ENCODE measurements around the gene CEP44.

CEP44 gene

DNA sequence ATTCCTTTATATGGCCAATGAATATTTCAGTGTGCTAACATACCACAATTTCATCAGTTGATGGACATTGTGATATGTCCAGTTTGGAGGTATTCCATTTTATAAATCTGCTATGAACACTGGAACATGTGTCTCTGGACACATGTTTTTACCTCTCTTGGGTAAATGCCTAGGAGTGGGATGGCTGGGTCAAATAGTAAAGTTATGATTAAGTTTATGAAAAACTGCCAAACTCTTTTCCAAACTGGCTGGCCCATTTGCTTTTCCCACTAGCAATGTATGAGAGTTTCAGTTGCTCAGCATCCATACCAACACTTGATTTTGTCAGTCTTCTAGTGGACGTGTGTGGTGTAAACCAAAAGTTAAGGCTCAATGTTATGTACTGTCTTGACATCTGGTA lies 40.5 kb downstream of the CEP44 start:
- H3F3A ChIP-seq (ENCODE audit: insufficient read depth, low read length) = no peaks in the 10 kb centered on the region
- H3K9me2 ChIP-seq (replicated peaks; ENCODE audit: insufficient read depth, low read length) = no peaks in the 10 kb centered on the region
- no peaks in the 10 kb centered on the region for H3K79me2 ChIP-seq (ENCODE audit: low read length)
- DNase-seq = no peak
- no peak overlapping the region for H2AFZ ChIP-seq (ENCODE audit: low read length)
- TF ChIP-seq EZH2 (optimal IDR thresholded peaks at IDR 0.05; ENCODE audit: low read depth, low read length) (no peak), EZH2phosphoT487 (IDR thresholded peaks at IDR 0.05; ENCODE audit: low read length) (no peak)
- TF ChIP-seq, protein P1, sequence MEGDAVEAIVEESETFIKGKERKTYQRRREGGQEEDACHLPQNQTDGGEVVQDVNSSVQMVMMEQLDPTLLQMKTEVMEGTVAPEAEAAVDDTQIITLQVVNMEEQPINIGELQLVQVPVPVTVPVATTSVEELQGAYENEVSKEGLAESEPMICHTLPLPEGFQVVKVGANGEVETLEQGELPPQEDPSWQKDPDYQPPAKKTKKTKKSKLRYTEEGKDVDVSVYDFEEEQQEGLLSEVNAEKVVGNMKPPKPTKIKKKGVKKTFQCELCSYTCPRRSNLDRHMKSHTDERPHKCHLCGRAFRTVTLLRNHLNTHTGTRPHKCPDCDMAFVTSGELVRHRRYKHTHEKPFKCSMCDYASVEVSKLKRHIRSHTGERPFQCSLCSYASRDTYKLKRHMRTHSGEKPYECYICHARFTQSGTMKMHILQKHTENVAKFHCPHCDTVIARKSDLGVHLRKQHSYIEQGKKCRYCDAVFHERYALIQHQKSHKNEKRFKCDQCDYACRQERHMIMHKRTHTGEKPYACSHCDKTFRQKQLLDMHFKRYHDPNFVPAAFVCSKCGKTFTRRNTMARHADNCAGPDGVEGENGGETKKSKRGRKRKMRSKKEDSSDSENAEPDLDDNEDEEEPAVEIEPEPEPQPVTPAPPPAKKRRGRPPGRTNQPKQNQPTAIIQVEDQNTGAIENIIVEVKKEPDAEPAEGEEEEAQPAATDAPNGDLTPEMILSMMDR (IDR thresholded peaks at IDR 0.05; ENCODE audit: low read length) = no peak
- H3K27me3 ChIP-seq (replicated peaks; ENCODE audit: insufficient read depth, low read length) = no peaks in the 10 kb centered on the region
- H3K9ac ChIP-seq (ENCODE audit: low read length) = no peak overlapping the region
- H3K36me3 ChIP-seq (replicated peaks; ENCODE audit: insufficient read depth, low read length) = no peaks in the 10 kb centered on the region
- H3K4me3 ChIP-seq (ENCODE audit: low read length) = no peak overlapping the region
- no peak overlapping the region for H3K27ac ChIP-seq (ENCODE audit: low read length)
- H3K4me2 ChIP-seq (ENCODE audit: low read depth, low read length) = no peak overlapping the region
- no peaks in the 10 kb centered on the region for H3K4me1 ChIP-seq (ENCODE audit: low read length)
- no peaks in the 10 kb centered on the region for H3K9me3 ChIP-seq (replicated peaks; ENCODE audit: insufficient read depth, low read length)
- H4K20me1 ChIP-seq (ENCODE audit: insufficient read depth, low read length) = no peaks in the 10 kb centered on the region

DNA sequence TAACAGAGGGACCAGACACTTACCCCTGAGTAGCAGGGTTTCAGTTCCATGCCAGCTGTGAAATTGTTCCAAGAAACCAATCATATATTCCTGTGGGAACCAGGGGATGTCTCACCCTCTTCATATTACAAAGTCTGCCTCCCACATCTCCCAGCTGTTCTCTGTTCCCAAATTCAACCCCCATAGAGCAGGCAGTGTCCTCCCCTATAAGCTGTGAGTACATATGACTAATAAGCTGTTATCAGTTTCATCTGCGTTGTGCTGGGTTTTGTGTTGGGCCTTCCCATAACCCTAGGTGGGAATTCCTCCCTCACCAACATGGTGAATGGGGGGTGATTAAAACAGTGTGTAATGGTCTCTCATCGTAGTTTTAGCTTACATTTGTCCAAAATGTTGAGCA lies 41.0 kb downstream of the CEP44 start:
- Histone ChIP-seq H3K9me2 (replicated peaks; ENCODE audit: insufficient read depth, low read length) (no peaks in the 10 kb centered on the region), H4K20me1 (ENCODE audit: insufficient read depth, low read length) (no peaks in the 10 kb centered on the region), H3K79me2 (ENCODE audit: low read length) (no peaks in the 10 kb centered on the region), H3K4me3 (ENCODE audit: low read length) (no peak overlapping the region), H3K9me3 (replicated peaks; ENCODE audit: insufficient read depth, low read length) (no peaks in the 10 kb centered on the region), H3K36me3 (replicated peaks; ENCODE audit: insufficient read depth, low read length) (no peaks in the 10 kb centered on the region), H3K27me3 (replicated peaks; ENCODE audit: insufficient read depth, low read length) (no peaks in the 10 kb centered on the region), H2AFZ (ENCODE audit: low read length) (no peak overlapping the region), H3F3A (ENCODE audit: insufficient read depth, low read length) (no peaks in the 10 kb centered on the region), H3K4me2 (ENCODE audit: low read depth, low read length) (no peak overlapping the region), H3K27ac (ENCODE audit: low read length) (no peak overlapping the region), H3K4me1 (ENCODE audit: low read length) (no peaks in the 10 kb centered on the region), H3K9ac (ENCODE audit: low read length) (no peak overlapping the region)
- TF ChIP-seq EZH2 (optimal IDR thresholded peaks at IDR 0.05; ENCODE audit: low read depth, low read length) (no peak), EZH2phosphoT487 (IDR thresholded peaks at IDR 0.05; ENCODE audit: low read length) (no peak)
- TF ChIP-seq, protein P1 (IDR thresholded peaks at IDR 0.05; ENCODE audit: low read length) = no peak
- no peak for DNase-seq

DNA sequence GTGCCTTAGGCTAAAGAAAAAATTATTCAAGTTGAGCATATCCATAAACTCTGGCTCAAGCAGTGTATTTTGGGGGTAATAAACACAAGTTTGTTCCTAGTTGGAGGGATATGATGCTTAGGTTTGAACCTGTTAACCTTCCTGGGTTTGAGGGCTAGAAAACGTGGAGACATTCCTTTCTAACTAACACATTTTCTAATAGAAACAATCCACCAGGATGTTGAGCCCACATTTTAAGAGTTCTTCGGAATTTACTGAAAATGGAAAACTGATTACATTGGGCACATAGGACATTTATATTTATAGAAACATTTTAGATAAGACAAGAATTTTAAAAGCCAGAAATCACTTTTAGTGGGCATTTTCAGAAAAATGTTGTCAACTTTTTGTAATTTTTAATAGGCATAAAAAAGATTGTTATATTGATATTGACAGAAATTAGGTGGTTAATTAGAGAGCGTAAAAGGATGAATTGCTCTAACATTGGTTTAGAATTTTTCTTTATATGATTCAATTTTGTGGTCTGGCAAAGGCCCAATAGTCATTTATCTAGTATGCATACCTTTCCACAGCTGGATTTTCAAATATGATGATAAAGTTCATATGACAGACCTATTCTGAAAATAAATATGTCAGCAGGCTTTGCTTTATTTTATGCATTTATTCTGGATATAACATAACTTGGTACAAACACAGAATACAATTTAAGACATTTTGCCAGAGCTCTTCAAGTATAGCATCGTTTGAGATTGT lies 49.2 kb downstream of the CEP44 start:
- Histone ChIP-seq H3F3A (ENCODE audit: insufficient read depth, low read length) (no peaks in the 10 kb centered on the region), H3K79me2 (ENCODE audit: low read length) (no peaks in the 10 kb centered on the region), H2AFZ (ENCODE audit: low read length) (no peak overlapping the region), H3K9ac (ENCODE audit: low read length) (no peak overlapping the region), H3K9me2 (replicated peaks; ENCODE audit: insufficient read depth, low read length) (no peaks in the 10 kb centered on the region), H3K4me3 (ENCODE audit: low read length) (no peak overlapping the region), H3K27ac (ENCODE audit: low read length) (no peak overlapping the region), H3K4me2 (ENCODE audit: low read depth, low read length) (no peak overlapping the region), H3K4me1 (ENCODE audit: low read length) (no peaks in the 10 kb centered on the region), H3K9me3 (replicated peaks; ENCODE audit: insufficient read depth, low read length) (no peaks in the 10 kb centered on the region), H3K27me3 (replicated peaks; ENCODE audit: insufficient read depth, low read length) (no peaks in the 10 kb centered on the region), H4K20me1 (ENCODE audit: insufficient read depth, low read length) (no peaks in the 10 kb centered on the region), H3K36me3 (replicated peaks; ENCODE audit: insufficient read depth, low read length) (no peaks in the 10 kb centered on the region)
- no peak for DNase-seq
- TF ChIP-seq, protein P1 (IDR thresholded peaks at IDR 0.05; ENCODE audit: low read length) = no peak
- no peak for TF ChIP-seq EZH2 (optimal IDR thresholded peaks at IDR 0.05; ENCODE audit: low read depth, low read length)
- no peak for TF ChIP-seq EZH2phosphoT487 (IDR thresholded peaks at IDR 0.05; ENCODE audit: low read length)

All from MM.1S (cell line).